Neural crest cell (in vitro differentiated cells): Measurements from ENCODE around the gene SPTLC3. TPM values are rescaled to one million over a fixed set of nuclear protein-coding genes. Genes with fewer than 3 reads are reported as not detected.

Source experiments
- DNase-seq: peaks from one replicate; pipeline ENCODE4 v3.0.0; 2021; ENCODE audit warnings: low read depth, mixed read lengths, low spot score
- H3K27ac Mint-ChIP-seq: one replicate; pipeline ENCODE4 v1.8.0; 2021; ENCODE audit warnings: mild to moderate bottlenecking, mixed read lengths; ENCODE audit not compliant: unreplicated experiment
- H3K27me3 Mint-ChIP-seq: 2 replicates; pipeline ENCODE4 v1.8.0; 2021; ENCODE audit warnings: low read depth, mild to moderate bottlenecking, mixed read lengths
- H3K36me3 Mint-ChIP-seq: 2 replicates; pipeline ENCODE4 v1.8.0; 2021; ENCODE audit warnings: low read depth, mild to moderate bottlenecking, mixed read lengths
- H3K4me1 Mint-ChIP-seq: 2 replicates; pipeline ENCODE4 v1.8.0; 2021; ENCODE audit warnings: mixed read lengths
- H3K4me3 Mint-ChIP-seq: one replicate; pipeline ENCODE4 v1.8.0; 2021; ENCODE audit warnings: mild to moderate bottlenecking, mixed read lengths
- H3K9me3 Mint-ChIP-seq: 2 replicates; pipeline ENCODE4 v1.8.0; 2021; ENCODE audit warnings: mixed read lengths
- CTCF ChIP-seq: fragments of 200-600 bp; sonication (generic); conservative IDR thresholded peaks from 2 replicates; pipeline ENCODE4 v1.5.0; 2021; ENCODE audit warnings: antibody characterized with exemption, mild to moderate bottlenecking
- total RNA-seq: library from RNA; stranded (reverse); gene quantifications from 2 replicates; pipeline ENCODE4 v1.2.1, GENCODE V29; 2021

SPTLC3 gene
- total RNA-seq, 1 donor from 2014 or later = 0.33 TPM

GRCh38 chr20:13166011-13166410 is 157.2 kb downstream of the SPTLC3 start:
- H3K4me1 Mint-ChIP-seq = peaks cover 9% of the 10 kb centered on the region
- TF ChIP-seq CTCF = no peak
- H3K4me3 Mint-ChIP-seq = no peak overlapping the region
- no peaks in the 10 kb centered on the region for H3K27me3 Mint-ChIP-seq
- no peak overlapping the region for H3K27ac Mint-ChIP-seq
- DNase-seq = no peak
- peaks cover 5% of the 10 kb centered on the region for H3K9me3 Mint-ChIP-seq
- no peaks in the 10 kb centered on the region for H3K36me3 Mint-ChIP-seq

GRCh38 chr20:13166437-13166836 is 157.7 kb downstream of the SPTLC3 start:
- Mint-ChIP-seq H3K4me1 (peaks cover 9% of the 10 kb centered on the region), H3K27me3 (no peaks in the 10 kb centered on the region), H3K36me3 (no peaks in the 10 kb centered on the region), H3K4me3 (no peak overlapping the region), H3K27ac (no peak overlapping the region), H3K9me3 (peaks cover 5% of the 10 kb centered on the region)
- no peak for DNase-seq
- TF ChIP-seq CTCF = no peak

GRCh38 chr20:13169086-13169485 is 160.3 kb downstream of the SPTLC3 start:
- no peak overlapping the region for H3K4me3 Mint-ChIP-seq
- no peak for DNase-seq
- H3K4me1 Mint-ChIP-seq = peaks cover 9% of the 10 kb centered on the region
- no peak for TF ChIP-seq CTCF
- H3K9me3 Mint-ChIP-seq = peaks cover 9% of the 10 kb centered on the region
- H3K27me3 Mint-ChIP-seq = no peaks in the 10 kb centered on the region
- no peaks in the 10 kb centered on the region for H3K36me3 Mint-ChIP-seq
- H3K27ac Mint-ChIP-seq = no peak overlapping the region

GRCh38 chr20:13170771-13171170 is 162.0 kb downstream of the SPTLC3 start:
- Mint-ChIP-seq H3K27me3 (no peaks in the 10 kb centered on the region), H3K4me1 (peaks cover 9% of the 10 kb centered on the region), H3K9me3 (peaks cover 12% of the 10 kb centered on the region), H3K4me3 (no peak overlapping the region), H3K27ac (peak overlapping the region; percentile 96), H3K36me3 (no peaks in the 10 kb centered on the region)
- DNase-seq = no peak
- no peak for TF ChIP-seq CTCF

GRCh38 chr20:13173201-13173600 is 164.4 kb downstream of the SPTLC3 start:
- no peak for TF ChIP-seq CTCF
- H3K36me3 Mint-ChIP-seq = no peaks in the 10 kb centered on the region
- H3K27me3 Mint-ChIP-seq = no peaks in the 10 kb centered on the region
- H3K4me1 Mint-ChIP-seq = peaks cover 9% of the 10 kb centered on the region
- peaks cover 19% of the 10 kb centered on the region for H3K9me3 Mint-ChIP-seq
- H3K27ac Mint-ChIP-seq = no peak overlapping the region
- H3K4me3 Mint-ChIP-seq = no peak overlapping the region
- no peak for DNase-seq

GRCh38 chr20:13174402-13174801 is 165.6 kb downstream of the SPTLC3 start:
- Mint-ChIP-seq H3K4me1 (peaks cover 9% of the 10 kb centered on the region), H3K27ac (no peak overlapping the region), H3K27me3 (no peaks in the 10 kb centered on the region), H3K36me3 (no peaks in the 10 kb centered on the region), H3K4me3 (no peak overlapping the region), H3K9me3 (peaks cover 17% of the 10 kb centered on the region)
- TF ChIP-seq CTCF = no peak
- DNase-seq = no peak
